NCI-H446 (cell line): ENCODE data around the gene CDH23.

ENCODE experiments used
- DNase-seq, 2 experiments: peaks; one replicate each; lab custom pipeline; 2025; lab: John Stamatoyannopoulos, UW

Gene CDH23

GRCh38 chr10:71605263-71605962 is 208.7 kb downstream of the CDH23 start:
- no peak for DNase-seq

GRCh38 chr10:71606257-71607081 is 209.7 kb downstream of the CDH23 start:
- DNase-seq: no peak

- no peak for DNase-seq
These were observed 210.3 kb downstream of the CDH23 start for GRCh38 chr10:71607082-71607443.

DNA sequence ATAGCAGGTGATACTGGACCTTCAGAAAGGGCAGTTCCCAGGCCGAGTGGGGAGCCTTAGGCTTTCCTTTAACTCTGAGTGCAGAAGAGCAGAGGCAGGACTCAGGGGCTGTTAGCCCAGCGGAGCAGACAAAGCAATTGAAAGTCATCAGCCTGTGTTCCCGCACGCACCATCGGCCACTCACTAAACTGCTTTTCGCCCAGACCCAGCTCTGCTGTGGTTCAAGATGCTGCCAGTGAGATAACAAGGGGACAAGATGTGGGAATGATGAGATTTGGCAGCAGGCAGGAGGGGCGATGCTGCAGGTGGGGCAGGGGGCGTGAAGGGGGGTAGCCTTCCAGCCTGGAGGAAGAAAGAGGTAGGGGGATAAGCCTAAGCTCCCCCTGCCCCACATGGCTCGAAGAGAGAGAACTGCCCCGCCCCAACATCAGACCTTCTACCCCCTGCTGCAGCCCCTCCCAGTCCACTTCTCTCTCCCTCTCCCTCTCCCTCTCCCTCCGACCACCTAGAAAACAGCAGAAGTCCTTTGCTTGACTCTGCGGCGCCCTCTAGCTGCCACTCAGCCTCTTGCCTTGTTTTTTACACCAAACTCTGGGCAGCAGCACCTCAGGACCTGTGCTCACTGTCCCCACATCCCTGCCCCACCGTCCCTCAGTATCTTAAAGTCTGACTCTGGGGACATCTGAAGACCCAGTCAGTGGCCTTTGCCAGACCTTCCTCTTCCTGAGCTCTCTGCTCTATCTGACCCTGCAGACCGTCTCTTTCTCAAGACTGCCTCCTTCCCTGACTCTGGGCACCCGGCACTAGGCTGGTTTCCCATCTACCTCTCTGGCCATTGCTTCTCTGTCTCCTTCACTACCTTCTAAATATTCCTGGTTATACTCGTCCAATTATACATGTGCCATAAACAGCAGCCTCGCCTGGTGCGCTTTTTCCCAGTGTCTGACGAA is 212.4 kb downstream of the CDH23 start:
- DNase-seq: peak; percentile 3 to 63

GRCh38 chr10:71610651-71611050 is 213.9 kb downstream of the CDH23 start:
- no peak for DNase-seq

- DNase-seq: no peak
These were observed 214.4 kb downstream of the CDH23 start for GRCh38 chr10:71611131-71611530.

DNA sequence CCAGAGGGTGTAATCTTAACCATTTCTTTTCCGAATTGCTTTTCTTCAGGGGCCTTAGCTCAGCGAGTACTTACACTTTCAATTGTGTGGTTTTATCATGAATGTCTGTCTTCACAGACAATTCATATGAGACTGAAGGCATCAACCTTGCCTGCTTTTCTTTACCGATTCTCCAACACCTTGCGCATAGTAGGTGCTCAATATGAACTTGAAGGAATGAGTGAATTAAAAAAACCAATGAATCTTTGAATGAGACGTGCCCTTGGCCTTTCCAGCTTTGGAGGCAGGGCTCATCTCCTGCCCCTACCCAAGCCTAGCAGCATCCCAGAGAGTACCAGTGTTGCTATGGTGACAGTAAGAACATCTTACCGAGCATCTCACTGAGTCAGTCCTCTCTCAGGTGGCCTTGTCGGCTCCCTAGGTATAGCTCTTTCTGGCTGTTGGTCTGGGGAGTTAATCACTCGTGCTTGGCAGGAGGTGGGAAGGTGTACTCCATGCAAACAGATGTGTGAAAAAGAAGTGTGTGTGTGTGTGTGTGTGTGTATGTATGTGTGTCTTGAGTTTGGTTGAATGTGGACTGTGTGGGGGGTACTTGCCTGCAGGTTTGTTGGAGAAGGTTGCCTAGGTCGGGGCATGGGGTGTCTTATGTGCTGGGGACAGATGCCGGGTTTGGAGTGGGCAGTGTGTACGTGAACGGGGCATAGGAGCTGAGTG is 215.1 kb downstream of the CDH23 start:
- no peak for DNase-seq

DNA sequence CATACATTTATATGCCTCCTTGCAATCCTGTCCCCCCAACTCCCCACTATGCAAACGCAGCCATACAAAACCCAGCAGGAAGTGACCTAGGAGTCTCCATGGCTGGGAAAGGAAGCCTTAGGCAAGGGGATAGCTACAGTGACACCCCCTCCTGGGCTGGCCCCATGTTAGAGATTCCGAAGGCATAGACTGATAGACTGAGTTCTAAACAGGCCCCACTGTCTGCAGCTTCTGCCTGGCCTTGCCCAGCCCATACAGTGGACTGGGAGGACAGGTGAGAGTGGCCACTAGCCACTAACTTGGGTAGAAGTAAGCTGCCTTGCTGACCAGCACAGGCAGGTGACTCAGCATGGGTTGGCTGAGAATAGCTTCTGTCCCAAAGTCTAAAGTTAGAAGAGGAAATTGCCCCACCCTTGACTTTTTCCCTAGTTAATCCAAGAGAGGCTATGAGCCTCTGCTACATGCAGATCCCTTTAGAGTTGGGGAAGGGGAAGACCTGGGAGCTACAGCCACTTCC is 216.6 kb downstream of the CDH23 start:
- DNase-seq: no peak

GRCh38 chr10:71613877-71614276 is 217.2 kb downstream of the CDH23 start:
- no peak for DNase-seq

DNA sequence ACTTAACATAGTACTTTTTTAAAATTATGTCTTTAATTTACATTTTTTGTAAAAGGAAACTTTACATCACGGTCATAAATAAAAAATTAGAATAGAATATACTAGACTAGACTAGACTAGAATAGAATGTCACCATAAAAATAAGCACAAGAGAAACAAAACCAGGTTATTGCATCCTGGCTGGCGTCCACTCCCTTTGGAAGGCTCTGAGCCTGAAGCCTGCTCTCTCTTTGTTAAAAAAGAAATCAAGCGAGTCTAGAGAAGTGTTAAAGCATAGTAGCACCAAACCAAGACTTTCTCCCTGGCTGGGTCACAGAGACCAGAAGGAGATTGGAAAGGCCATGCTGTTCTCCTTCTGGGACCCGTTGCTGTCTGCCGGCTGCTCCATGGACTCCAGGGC is 218.2 kb downstream of the CDH23 start:
- no peak for DNase-seq

DNA sequence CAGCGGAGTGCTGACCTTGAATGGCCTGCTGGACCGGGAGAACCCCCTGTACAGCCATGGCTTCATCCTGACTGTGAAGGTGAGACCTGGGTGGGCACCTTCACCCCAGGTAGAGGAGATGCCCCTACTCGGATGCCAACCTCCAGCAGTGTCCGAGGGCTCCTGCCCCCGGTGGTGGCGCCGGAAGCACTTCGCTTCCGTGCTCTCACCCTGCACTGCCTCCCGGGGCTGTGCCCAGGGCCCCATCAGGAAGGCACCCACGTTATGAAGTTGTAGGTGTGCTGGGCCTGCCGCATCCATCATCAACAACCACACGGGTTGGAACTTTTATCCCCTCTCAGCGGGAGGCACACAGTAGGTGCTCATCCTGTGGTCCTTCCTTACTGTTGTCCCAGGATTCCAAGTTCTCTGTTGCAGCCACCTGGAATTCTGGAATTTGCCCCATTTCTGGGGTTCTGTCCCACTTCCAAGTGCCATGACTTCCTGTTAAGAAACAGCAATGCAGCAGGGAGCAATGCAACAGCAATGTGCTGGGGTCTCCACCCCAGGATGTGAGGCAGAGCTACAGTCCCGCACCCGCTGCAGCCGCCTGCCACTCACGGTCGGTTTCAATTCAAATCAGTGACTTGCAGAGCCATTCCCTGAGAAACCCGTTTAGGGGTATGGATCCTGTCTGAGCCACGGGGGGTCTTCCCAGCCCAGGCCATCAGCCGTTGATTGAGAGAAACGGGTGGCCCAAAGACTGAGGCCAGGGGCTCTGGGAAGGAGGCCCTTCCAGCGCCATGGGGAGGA is 219.0 kb downstream of the CDH23 start:
- no peak for DNase-seq

DNA sequence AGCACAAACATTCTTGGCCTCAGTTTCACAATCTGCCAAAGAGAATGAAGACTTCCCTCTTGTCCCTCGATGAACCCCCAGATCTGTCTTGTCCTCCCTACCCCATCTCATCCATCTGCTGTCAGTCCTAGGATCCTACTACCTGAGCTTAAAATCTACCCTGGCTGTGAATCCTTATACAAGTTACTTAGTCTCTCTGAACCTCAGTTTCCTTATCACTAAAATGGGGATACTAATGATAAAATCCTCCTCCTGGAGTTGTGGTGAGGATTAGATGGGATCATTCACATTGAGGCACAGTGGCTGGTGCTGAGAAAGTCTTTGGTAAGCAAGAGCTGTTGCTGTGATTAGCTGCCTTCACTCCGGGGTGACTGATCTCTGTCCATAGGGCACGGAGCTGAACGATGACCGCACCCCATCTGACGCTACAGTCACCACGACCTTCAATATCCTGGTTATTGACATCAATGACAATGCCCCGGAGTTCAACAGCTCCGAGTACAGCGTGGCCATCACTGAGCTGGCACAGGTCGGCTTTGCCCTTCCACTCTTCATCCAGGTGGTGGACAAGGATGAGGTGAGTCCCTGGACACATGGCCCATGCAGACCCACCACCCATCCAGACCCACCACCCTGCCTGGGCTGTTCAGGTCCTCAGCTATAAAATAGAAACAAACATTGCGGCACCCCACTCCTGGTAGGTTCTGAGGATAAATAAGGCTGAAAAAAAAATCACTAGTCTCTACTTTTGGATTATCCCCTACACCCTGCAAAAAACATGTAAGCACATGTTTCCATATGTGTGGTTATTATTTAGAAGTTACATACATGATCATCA is 220.3 kb downstream of the CDH23 start:
- DNase-seq: no peak

DNA sequence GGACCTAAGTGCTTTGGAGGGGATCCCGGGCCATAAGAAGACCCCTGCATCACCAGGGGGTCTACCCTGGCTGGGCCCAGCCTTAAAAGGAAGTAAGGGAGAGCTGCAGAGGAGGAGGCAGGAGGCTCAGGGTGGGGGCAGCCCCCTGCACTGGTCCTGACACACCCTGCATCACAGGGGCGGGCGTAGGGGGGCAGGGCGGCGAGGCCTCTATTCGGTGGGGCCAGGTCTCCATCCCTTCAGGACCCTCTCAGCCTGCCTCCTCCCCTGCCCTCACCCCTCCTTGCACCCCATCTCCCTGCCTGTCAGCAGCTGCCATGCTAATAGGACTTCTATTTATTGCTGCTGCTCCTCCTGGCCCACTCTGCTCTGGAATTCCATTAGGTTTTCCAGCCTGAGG is 221.5 kb downstream of the CDH23 start:
- no peak for DNase-seq

- DNase-seq: no peak
These were observed 221.9 kb downstream of the CDH23 start for GRCh38 chr10:71618598-71618997.

DNA sequence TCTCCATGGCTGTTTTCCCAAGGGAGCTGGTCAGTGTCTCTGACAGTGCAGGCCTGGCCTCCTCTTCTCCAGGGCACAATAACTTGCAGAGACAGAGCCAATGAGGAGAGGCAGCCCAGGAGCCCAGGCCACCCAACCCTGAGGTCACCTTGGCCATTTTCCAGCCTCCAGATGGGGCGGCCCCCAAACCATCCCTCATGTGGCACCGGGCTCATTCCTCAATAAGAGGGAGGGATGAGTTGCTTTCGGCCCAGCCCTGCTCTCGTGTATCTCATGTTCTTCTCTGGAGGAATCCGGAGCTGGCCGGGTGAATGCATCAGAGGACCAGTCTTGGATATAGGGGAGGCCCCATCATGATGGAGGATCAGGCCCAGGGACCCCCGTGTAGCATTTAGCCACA is 223.9 kb downstream of the CDH23 start:
- DNase-seq: no peak

- DNase-seq: no peak
These were observed 224.8 kb downstream of the CDH23 start for GRCh38 chr10:71621231-71622153.

DNA sequence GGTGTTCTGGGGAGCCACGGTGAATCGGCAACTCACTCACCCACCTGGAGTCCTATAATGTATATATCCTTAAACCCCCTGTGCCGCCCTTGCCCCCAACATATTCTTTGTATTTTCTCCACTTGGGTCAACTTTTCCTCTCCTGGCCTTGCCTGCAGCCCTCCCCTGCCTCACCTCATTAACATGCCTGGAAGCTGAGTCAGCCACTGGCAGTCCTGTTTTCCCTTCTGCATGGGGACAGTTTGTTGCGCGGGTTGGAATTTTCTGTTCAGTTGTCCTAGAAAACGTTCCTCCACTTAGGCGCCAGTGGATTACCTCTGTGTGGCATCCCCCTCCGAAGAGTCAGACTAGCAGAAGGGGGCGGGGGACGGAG is 225.4 kb downstream of the CDH23 start:
- no peak for DNase-seq

DNA sequence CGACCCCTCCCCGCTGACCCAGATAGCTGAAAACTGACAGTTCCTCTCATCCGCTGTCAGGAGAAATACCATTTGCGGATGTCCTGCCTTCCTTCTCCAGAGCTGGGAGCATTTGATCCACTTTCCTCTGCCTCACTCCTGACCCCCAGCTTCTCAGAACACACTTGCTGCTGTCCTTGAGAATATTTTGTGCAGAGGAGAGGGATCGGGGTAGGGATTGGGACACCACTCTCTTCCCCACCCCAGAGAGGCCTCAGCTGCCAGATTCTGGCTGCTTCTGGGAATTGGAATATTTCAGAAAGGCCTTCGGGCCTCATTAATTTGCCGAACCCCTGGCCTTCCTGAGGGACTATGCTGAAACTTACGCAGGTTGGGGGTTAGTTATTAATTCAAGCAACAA is 225.9 kb downstream of the CDH23 start:
- DNase-seq: no peak
